Measurements from ENCODE around the gene CIAO2B. TPM values are rescaled to one million over a fixed set of nuclear protein-coding genes. Genes with fewer than 3 reads are reported as not detected.

Gene CIAO2B
- total RNA-seq, result 105 and 128 TPM in 2 replicates

GRCh38 chr16:66934138-66934838 lies at the start of gene CIAO2B:
Gene CIAO2B, minus strand, starts transcription at chr16:66934402. Its CDS starts 38 bp downstream, at chr16:66934364.

GRCh38 chr16:66961065-66961744 lies 27.0 kb upstream of the CIAO2B start, which contains the start of gene CES3:
Gene CES3, plus strand, starts transcription at chr16:66961266. Its CDS starts 42 bp downstream, at chr16:66961308.

GRCh38 chr16:66935314-66936011 lies 1.3 kb upstream of the CIAO2B start, which contains the start of gene CES2:
Gene CES2, plus strand, starts transcription at chr16:66935516. Its CDS starts 120 bp downstream, at chr16:66935636.

GRCh38 chr16:66925322-66925840 lies 8.8 kb downstream of the CIAO2B start, which contains the start of gene RRAD:
Gene RRAD, minus strand, starts transcription at chr16:66925535. Its CDS starts 356 bp downstream, at chr16:66925179.

GRCh38 chr16:66918803-66919568 lies 15.2 kb downstream of the CIAO2B start, which contains the start of gene CDH16:
Gene CDH16, minus strand, starts transcription at chr16:66918885. Its CDS starts 820 bp downstream, at chr16:66918065.

Other genes starting within 250 kb of the CIAO2B start
- gene CMTM4, start 237.7 kb downstream of the CIAO2B start, total RNA-seq, result 2.1 and 3.4 TPM in 2 replicates
- 64.4 and 68.7 TPM in 2 replicates for gene DYNC1LI2, start 182.8 kb downstream of the CIAO2B start, total RNA-seq
- gene TERB1, start 132.8 kb downstream of the CIAO2B start, total RNA-seq, result not detected in 2 replicates
- gene NAE1, start 103.4 kb downstream of the CIAO2B start, total RNA-seq, result 67.7 and 77.1 TPM in 2 replicates
- gene CA7, start 90.0 kb downstream of the CIAO2B start, total RNA-seq, result not detected in 2 replicates
- gene PDP2, start 53.9 kb downstream of the CIAO2B start, total RNA-seq, result 2.4 TPM in 2 replicates
- not detected in 2 replicates for gene CDH16, start 15.5 kb downstream of the CIAO2B start, total RNA-seq
- gene RRAD, start 8.9 kb downstream of the CIAO2B start, total RNA-seq, result 2.3 and 2.4 TPM in 2 replicates
- 18.2 and 24.2 TPM in 2 replicates for gene CES2, start 1.1 kb upstream of the CIAO2B start, total RNA-seq
- not detected in 2 replicates for gene CES3, start 26.9 kb upstream of the CIAO2B start, total RNA-seq
- gene CES4A, start 54.2 kb upstream of the CIAO2B start, total RNA-seq, result 0.33 TPM in 1 of 2 replicates, not detected in the other
- gene CBFB, start 94.7 kb upstream of the CIAO2B start, total RNA-seq, result 55.3 and 62.4 TPM in 2 replicates
- 12.1 and 13.1 TPM in 2 replicates for gene PHAF1, start 175.5 kb upstream of the CIAO2B start, total RNA-seq
- 2.2 and 4.6 TPM in 2 replicates for gene B3GNT9, start 216.6 kb upstream of the CIAO2B start, total RNA-seq
- gene TRADD, start 225.5 kb upstream of the CIAO2B start, total RNA-seq, result 35.2 and 35.8 TPM in 2 replicates
- 8.2 and 10.6 TPM in 2 replicates for gene FBXL8, start 225.6 kb upstream of the CIAO2B start, total RNA-seq
- gene HSF4, start 230.3 kb upstream of the CIAO2B start, total RNA-seq, result 0.40 and 2.0 TPM in 2 replicates
- 9.3 and 12.7 TPM in 2 replicates for gene NOL3, start 236.1 kb upstream of the CIAO2B start, total RNA-seq
- gene MATCAP1, start 249.6 kb upstream of the CIAO2B start, total RNA-seq, result 4.2 and 7.1 TPM in 2 replicates